Uterus (tissue), 2 donors: ENCODE measurements around the gene GFRA4.

Source experiments
- CTCF ChIP-seq, 4 experiments: fragments of 200-600 bp in 2 of 4; fragments of 450-650 bp in 2 of 4; sonication (generic) in 2 of 4; IDR thresholded peaks; one replicate each; pipeline ENCODE4 v1.5.1; 2016 to 2019; ENCODE audit warnings: antibody characterized with exemption in 4 of 4, mild to moderate bottlenecking in 2 of 4, moderate library complexity in 1 of 4
- POLR2A ChIP-seq, 2 donors: fragments of 450-650 bp; IDR thresholded peaks; one replicate each; pipeline ENCODE4 v1.6.1; 2016; ENCODE audit warnings: antibody characterized with exemption in 2 of 2, mild to moderate bottlenecking in 1 of 2, moderate library complexity in 1 of 2

- no peak for TF ChIP-seq CTCF (IDR thresholded peaks at IDR 0.05)
- TF ChIP-seq POLR2A (IDR thresholded peaks at IDR 0.05): no peak
These were observed 4.3 kb upstream of the GFRA4 start for GRCh38 chr20:3667434-3668037.
